ENCODE data around the gene TMED10. TPM values are rescaled to one million over a fixed set of nuclear protein-coding genes. Genes with fewer than 3 reads are reported as not detected.
A peak's percentile ranks its signal among the peaks of the same experiment; 100 is the strongest.

The TMED10 gene
- total RNA-seq, 4 donors from 2014 or later, result 289 to 559 (median 388) TPM

GRCh38 chr14:75204116-75204515 is 27.7 kb upstream of the TMED10 start:
- Histone ChIP-seq H3K27ac (peak overlapping the region in 2 of 3 donors; percentile 12 to 64), H3K36me3 (no peaks in the 10 kb centered on the region), H3K27me3 (no peaks in the 10 kb centered on the region), H3K4me1 (peaks cover 21 to 40% of the 10 kb centered on the region in 2 donors), H3K9me3 (no peaks in the 10 kb centered on the region), H3K4me3 (replicated peaks in 1 of 3) (no peak overlapping the region)
- intact Hi-C loops (cut with DNase I), result no loop called here
- WGBS, 2 donors, result 51 to 56% methylated on average over 3 of the region's 3 CpGs
- TF ChIP-seq, protein P1, sequence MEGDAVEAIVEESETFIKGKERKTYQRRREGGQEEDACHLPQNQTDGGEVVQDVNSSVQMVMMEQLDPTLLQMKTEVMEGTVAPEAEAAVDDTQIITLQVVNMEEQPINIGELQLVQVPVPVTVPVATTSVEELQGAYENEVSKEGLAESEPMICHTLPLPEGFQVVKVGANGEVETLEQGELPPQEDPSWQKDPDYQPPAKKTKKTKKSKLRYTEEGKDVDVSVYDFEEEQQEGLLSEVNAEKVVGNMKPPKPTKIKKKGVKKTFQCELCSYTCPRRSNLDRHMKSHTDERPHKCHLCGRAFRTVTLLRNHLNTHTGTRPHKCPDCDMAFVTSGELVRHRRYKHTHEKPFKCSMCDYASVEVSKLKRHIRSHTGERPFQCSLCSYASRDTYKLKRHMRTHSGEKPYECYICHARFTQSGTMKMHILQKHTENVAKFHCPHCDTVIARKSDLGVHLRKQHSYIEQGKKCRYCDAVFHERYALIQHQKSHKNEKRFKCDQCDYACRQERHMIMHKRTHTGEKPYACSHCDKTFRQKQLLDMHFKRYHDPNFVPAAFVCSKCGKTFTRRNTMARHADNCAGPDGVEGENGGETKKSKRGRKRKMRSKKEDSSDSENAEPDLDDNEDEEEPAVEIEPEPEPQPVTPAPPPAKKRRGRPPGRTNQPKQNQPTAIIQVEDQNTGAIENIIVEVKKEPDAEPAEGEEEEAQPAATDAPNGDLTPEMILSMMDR (IDR thresholded peaks at IDR 0.05), result no peak
- no peak for TF ChIP-seq POLR2A (IDR thresholded peaks at IDR 0.05)
- DNase-seq, result peak in 1 of 2 donors; percentile 20

GRCh38 chr14:75202657-75203056 is 26.2 kb upstream of the TMED10 start:
- Histone ChIP-seq H3K27me3 (no peaks in the 10 kb centered on the region), H3K36me3 (no peaks in the 10 kb centered on the region), H3K9me3 (no peaks in the 10 kb centered on the region), H3K4me1 (peaks cover 32 to 51% of the 10 kb centered on the region in 2 donors), H3K27ac (no peak overlapping the region), H3K4me3 (replicated peaks in 1 of 3) (no peak overlapping the region)
- peak in 1 of 2 donors; percentile 29 for DNase-seq
- TF ChIP-seq, protein P1 (IDR thresholded peaks at IDR 0.05), result no peak
- no peak for TF ChIP-seq POLR2A (IDR thresholded peaks at IDR 0.05)
- WGBS, 2 donors, result 77 to 86% methylated on average over 2 of the region's 2 CpGs
- intact Hi-C loops (cut with DNase I), result no loop called here

- H3K36me3 ChIP-seq, result no peaks in the 10 kb centered on the region
- H3K4me1 ChIP-seq, result peaks cover 32 to 51% of the 10 kb centered on the region in 2 donors
- no peaks in the 10 kb centered on the region for H3K27me3 ChIP-seq
- no peak for DNase-seq
- 86% methylated on average over 6 of the region's 6 CpGs for WGBS, 2 donors
- intact Hi-C loops (cut with DNase I), result no loop called here
- H3K9me3 ChIP-seq, result no peaks in the 10 kb centered on the region
- H3K4me3 ChIP-seq (replicated peaks in 1 of 3), result no peak overlapping the region
- peak overlapping the region; percentile 1 to 75 (median 75) for H3K27ac ChIP-seq
- TF ChIP-seq, protein P1 (IDR thresholded peaks at IDR 0.05), result no peak
- TF ChIP-seq POLR2A (IDR thresholded peaks at IDR 0.05), result no peak
Observed at GRCh38 chr14:75201087-75201486, 24.7 kb upstream of the TMED10 start.

- Histone ChIP-seq H3K27ac (peak overlapping the region; percentile 39 to 75 (median 75)), H3K4me1 (peaks cover 32 to 51% of the 10 kb centered on the region in 2 donors), H3K27me3 (no peaks in the 10 kb centered on the region), H3K4me3 (replicated peaks in 1 of 3) (no peak overlapping the region), H3K9me3 (no peaks in the 10 kb centered on the region), H3K36me3 (no peaks in the 10 kb centered on the region)
- TF ChIP-seq, protein P1 (IDR thresholded peaks at IDR 0.05), result peak in 1 of 6 experiments; percentile 12
- peak in 1 of 2 donors; percentile 15 for TF ChIP-seq POLR2A (IDR thresholded peaks at IDR 0.05)
- 45 to 54% methylated on average over 4 of the region's 4 CpGs for WGBS, 2 donors
- DNase-seq, result peak; percentile 74 to 81
- intact Hi-C loops (cut with DNase I), result no loop called here
Observed at GRCh38 chr14:75200451-75200850, 24.0 kb upstream of the TMED10 start.

DNA sequence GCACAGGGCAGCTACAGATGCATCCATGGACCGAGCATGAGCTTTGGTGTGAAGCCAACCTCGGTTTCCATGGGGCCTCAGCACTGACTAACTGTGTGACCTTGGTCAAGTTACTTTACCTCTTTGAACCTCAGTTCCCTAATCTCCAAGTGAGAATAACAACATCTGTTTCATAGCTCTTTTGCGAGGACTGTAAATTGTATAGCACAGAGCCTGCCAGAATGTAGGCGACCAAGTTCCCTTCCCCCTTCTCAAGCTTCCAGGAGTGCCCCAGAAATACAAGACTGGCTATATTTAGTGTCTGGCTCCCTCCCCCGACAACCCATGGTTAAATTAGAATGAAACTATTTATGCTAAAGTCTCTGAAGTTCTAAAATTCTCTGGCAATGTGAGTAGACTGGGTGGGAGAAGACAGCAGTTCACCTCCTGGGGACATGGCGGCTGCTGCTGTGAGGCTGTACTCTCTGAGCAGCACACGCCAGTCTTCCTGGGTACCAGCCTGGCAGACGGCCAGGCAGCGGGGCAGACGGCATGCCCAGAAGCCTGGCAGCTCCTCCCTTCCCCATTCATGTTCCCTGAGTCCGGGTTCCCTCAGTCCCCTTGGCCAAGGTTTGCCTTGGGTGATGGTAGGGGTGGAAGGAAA is 22.0 kb upstream of the TMED10 start:
- Histone ChIP-seq H3K4me1 (peaks cover 32 to 34% of the 10 kb centered on the region in 2 donors), H3K9me3 (no peaks in the 10 kb centered on the region), H3K4me3 (replicated peaks in 1 of 3) (no peak overlapping the region), H3K36me3 (no peaks in the 10 kb centered on the region), H3K27me3 (no peaks in the 10 kb centered on the region), H3K27ac (peak overlapping the region in 2 of 3 donors; percentile 46 to 52)
- DNase-seq, result peak; percentile 45
- intact Hi-C loops (cut with DNase I), result no loop called here
- 43 to 47% methylated on average over 11 of the region's 11 CpGs for WGBS, 2 donors
- no peak for TF ChIP-seq POLR2A (IDR thresholded peaks at IDR 0.05)
- TF ChIP-seq, protein P1 (IDR thresholded peaks at IDR 0.05), result no peak
